ENCODE results near the gene CEP350. TPM values are rescaled to one million over a fixed set of nuclear protein-coding genes. Genes with fewer than 3 reads are reported as not detected.

The CEP350 gene
- total and polyA plus RNA-seq, 2 of the 13 experiments (the other 11 are each of a cell fraction or from before 2014, with no cell fraction given), result 7.6 to 35.9 TPM

DNA sequence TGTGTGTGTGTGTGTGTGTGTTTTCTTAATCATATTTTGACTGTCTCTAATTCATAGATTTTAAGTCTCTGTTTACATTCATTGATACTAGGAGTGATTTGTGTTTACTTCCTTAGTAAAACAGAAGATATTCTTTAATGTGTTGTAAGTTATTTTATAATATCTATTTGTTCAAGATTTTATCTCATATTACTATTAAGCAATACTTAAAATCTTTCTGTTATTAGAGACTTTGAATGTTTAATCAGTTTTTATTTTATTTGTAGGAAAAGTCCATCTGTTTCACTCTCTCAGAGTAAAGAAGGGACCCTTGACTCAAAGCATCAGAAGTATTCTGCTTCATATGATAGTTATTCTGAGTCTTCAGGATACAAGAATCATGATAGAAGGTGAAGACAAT, 89.2 kb downstream of the CEP350 start:
- H3K9me3 ChIP-seq (ENCODE audit: low read length), result no peaks in the 10 kb centered on the region
- TF ChIP-seq CHD2 (IDR thresholded peaks at IDR 0.05; ENCODE audit: low read depth, low read length) (no peak), RAD21 (CRISPR knock-in tag; IDR thresholded peaks at IDR 0.05) (no peak), SP5 (CRISPR knock-in tag; IDR thresholded peaks at IDR 0.05; ENCODE audit: borderline replicate concordance, low read depth) (no peak), FOSL1 (CRISPR knock-in tag; IDR thresholded peaks at IDR 0.05; ENCODE audit: borderline replicate concordance) (no peak), BORCS8-MEF2B (CRISPR knock-in tag; IDR thresholded peaks at IDR 0.05) (no peak), YEATS4 (CRISPR knock-in tag; IDR thresholded peaks at IDR 0.05; ENCODE audit: borderline replicate concordance) (no peak), TCF12 (IDR thresholded peaks at IDR 0.05) (no peak), TCF12 (CRISPR knock-in tag; IDR thresholded peaks at IDR 0.05) (no peak), SMARCE1 (IDR thresholded peaks at IDR 0.05; ENCODE audit: borderline replicate concordance) (no peak)
- TF ChIP-seq, protein P1, sequence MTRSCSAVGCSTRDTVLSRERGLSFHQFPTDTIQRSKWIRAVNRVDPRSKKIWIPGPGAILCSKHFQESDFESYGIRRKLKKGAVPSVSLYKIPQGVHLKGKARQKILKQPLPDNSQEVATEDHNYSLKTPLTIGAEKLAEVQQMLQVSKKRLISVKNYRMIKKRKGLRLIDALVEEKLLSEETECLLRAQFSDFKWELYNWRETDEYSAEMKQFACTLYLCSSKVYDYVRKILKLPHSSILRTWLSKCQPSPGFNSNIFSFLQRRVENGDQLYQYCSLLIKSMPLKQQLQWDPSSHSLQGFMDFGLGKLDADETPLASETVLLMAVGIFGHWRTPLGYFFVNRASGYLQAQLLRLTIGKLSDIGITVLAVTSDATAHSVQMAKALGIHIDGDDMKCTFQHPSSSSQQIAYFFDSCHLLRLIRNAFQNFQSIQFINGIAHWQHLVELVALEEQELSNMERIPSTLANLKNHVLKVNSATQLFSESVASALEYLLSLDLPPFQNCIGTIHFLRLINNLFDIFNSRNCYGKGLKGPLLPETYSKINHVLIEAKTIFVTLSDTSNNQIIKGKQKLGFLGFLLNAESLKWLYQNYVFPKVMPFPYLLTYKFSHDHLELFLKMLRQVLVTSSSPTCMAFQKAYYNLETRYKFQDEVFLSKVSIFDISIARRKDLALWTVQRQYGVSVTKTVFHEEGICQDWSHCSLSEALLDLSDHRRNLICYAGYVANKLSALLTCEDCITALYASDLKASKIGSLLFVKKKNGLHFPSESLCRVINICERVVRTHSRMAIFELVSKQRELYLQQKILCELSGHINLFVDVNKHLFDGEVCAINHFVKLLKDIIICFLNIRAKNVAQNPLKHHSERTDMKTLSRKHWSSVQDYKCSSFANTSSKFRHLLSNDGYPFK (CRISPR knock-in tag; IDR thresholded peaks at IDR 0.05; ENCODE audit: borderline replicate concordance), result no peak
- H3K9ac ChIP-seq (ENCODE audit: insufficient read depth, low read depth, low read length), result no peak overlapping the region
- H3K36me3 ChIP-seq (replicated peaks in 1 of 2; ENCODE audit: control insufficient read depth in 1 of 2, insufficient read depth in 2 of 2, low read length in 2 of 2), result peaks cover 4 to 58% of the 10 kb centered on the region in 2 experiments; a peak in 4 of 5 replicates
- H3K4me2 ChIP-seq (ENCODE audit: low read depth, low read length), result no peak overlapping the region
- no peak overlapping the region for H2AFZ ChIP-seq (ENCODE audit: low read length)
- no peak overlapping the region for H3K4me3 ChIP-seq (replicated peaks in 1 of 3; ENCODE audit: insufficient read depth in 1 of 3, low read depth in 2 of 3, low read length in 3 of 3)
- no peaks in the 10 kb centered on the region for H3K4me1 ChIP-seq (ENCODE audit: insufficient read depth, low read length)
- no peak for DNase-seq (ENCODE audit: low spot score)
- no peaks in the 10 kb centered on the region for H3K27me3 ChIP-seq (ENCODE audit: control insufficient read depth in 1 of 2, insufficient read depth in 2 of 2, low read length in 2 of 2)
- no peak for FAIRE-seq
- no peak for ATAC-seq
- BruUV-seq (replicated peaks), result no TSS peak
- H4K20me1 ChIP-seq (ENCODE audit: insufficient read depth, low read length), result no peaks in the 10 kb centered on the region
- intact Hi-C loops (cut with micrococcal nuclease; ENCODE audit: unreplicated experiment) (no loop called here), in situ Hi-C loops (cut with HindIII; ENCODE audit: extremely low pct_ligation_motif_present, low pct_unique_long_range_greater_than_20kb) (no loop called here)
- CTCF ChIA-PET (ENCODE audit: low intra/inter-chr PET ratio, low total read pairs), result no interaction called here
- H3K79me2 ChIP-seq (ENCODE audit: insufficient read depth, low read length), result no peaks in the 10 kb centered on the region
- H3K27ac ChIP-seq (ENCODE audit: extremely low read length, insufficient read depth, low read length), result no peak overlapping the region
- POLR2A ChIA-PET, result no interaction called here
